SK-N-MC (cell line): ENCODE results near the gene GALNT9.

ENCODE experiments used
- DNase-seq: peaks from one replicate; pipeline ENCODE4 v3.0.0-alpha.2; 2011; ENCODE audit warnings: low read depth, low spot score
- H3K27ac ChIP-seq: fragments of 200-600 bp; sonication (generic); 2 replicates; pipeline ENCODE4 v1.5.1; 2016; ENCODE audit warnings: mixed run types
- H3K36me3 ChIP-seq: fragments of 200-600 bp; sonication (generic); 2 replicates; pipeline ENCODE4 v1.6.1; 2017; ENCODE audit warnings: antibody characterized with exemption, low read length, mixed read lengths; ENCODE audit not compliant: insufficient read depth
- H3K4me3 ChIP-seq: fragments of 200-600 bp; sonication (generic); 2 replicates; pipeline ENCODE4 v1.5.1; 2016
- H3K9ac ChIP-seq: fragments of 200-600 bp; sonication (generic); 2 replicates; pipeline ENCODE4 v1.8.0; 2017; ENCODE audit warnings: mixed run types, mixed read lengths; ENCODE audit not compliant: insufficient read length
- H3K9me3 ChIP-seq: fragments of 200-600 bp; sonication (generic); 2 replicates; pipeline ENCODE4 v1.6.1; 2017; ENCODE audit warnings: low read depth, mild to moderate bottlenecking, antibody characterized with exemption, low read length, moderate library complexity, mixed read lengths
- EZH2 ChIP-seq: fragments of 200-600 bp; sonication (generic); IDR thresholded peaks from one replicate; pipeline ENCODE4 v1.6.1; 2017; ENCODE audit warnings: antibody characterized with exemption
- FOXP2 ChIP-seq: optimal IDR thresholded peaks from 2 replicates; pipeline ENCODE3; 2011; ENCODE audit warnings: mild to moderate bottlenecking, moderate library complexity; ENCODE audit not compliant: insufficient read depth; ENCODE audit errors: extremely low read length, control extremely low read depth
- POLR2AphosphoS5 ChIP-seq: IDR thresholded peaks from 2 replicates; pipeline ENCODE4 v1.6.1; 2012; ENCODE audit warnings: mild to moderate bottlenecking, low read depth, low read length, borderline replicate concordance

GALNT9 gene

GRCh38 chr12:132174839-132175490 lies 154.4 kb downstream of the GALNT9 start:
- Histone ChIP-seq H3K36me3 (no peaks in the 10 kb centered on the region), H3K9ac (no peak overlapping the region), H3K9me3 (no peaks in the 10 kb centered on the region), H3K27ac (no peak overlapping the region), H3K4me3 (no peak overlapping the region)
- DNase-seq = no peak
- TF ChIP-seq POLR2AphosphoS5 = no peak
- TF ChIP-seq FOXP2 = no peak
- TF ChIP-seq EZH2 = no peak

GRCh38 chr12:132174015-132174838 lies 155.2 kb downstream of the GALNT9 start:
- Histone ChIP-seq H3K9ac (no peak overlapping the region), H3K36me3 (no peaks in the 10 kb centered on the region), H3K4me3 (no peak overlapping the region), H3K9me3 (no peaks in the 10 kb centered on the region), H3K27ac (no peak overlapping the region)
- DNase-seq = no peak
- no peak for TF ChIP-seq POLR2AphosphoS5
- no peak for TF ChIP-seq EZH2
- no peak for TF ChIP-seq FOXP2

- DNase-seq = no peak
- Histone ChIP-seq H3K27ac (no peak overlapping the region), H3K36me3 (no peaks in the 10 kb centered on the region), H3K9ac (no peak overlapping the region), H3K4me3 (no peak overlapping the region), H3K9me3 (no peaks in the 10 kb centered on the region)
- TF ChIP-seq EZH2 (no peak), POLR2AphosphoS5 (no peak), FOXP2 (no peak)
Observed at GRCh38 chr12:132173135-132174014, 156.0 kb downstream of the GALNT9 start.

GRCh38 chr12:132172619-132173018 lies 156.8 kb downstream of the GALNT9 start:
- no peak overlapping the region for H3K9ac ChIP-seq
- TF ChIP-seq FOXP2 = no peak
- no peak for TF ChIP-seq POLR2AphosphoS5
- TF ChIP-seq EZH2 = no peak
- no peak overlapping the region for H3K4me3 ChIP-seq
- DNase-seq = no peak
- no peak overlapping the region for H3K27ac ChIP-seq
- no peaks in the 10 kb centered on the region for H3K9me3 ChIP-seq
- no peaks in the 10 kb centered on the region for H3K36me3 ChIP-seq

- Histone ChIP-seq H3K9ac (no peak overlapping the region), H3K36me3 (no peaks in the 10 kb centered on the region), H3K9me3 (no peaks in the 10 kb centered on the region), H3K4me3 (no peak overlapping the region), H3K27ac (no peak overlapping the region)
- no peak for DNase-seq
- TF ChIP-seq FOXP2 (no peak), EZH2 (no peak), POLR2AphosphoS5 (no peak)
Observed at GRCh38 chr12:132171968-132172521, 157.3 kb downstream of the GALNT9 start.

- TF ChIP-seq FOXP2 (no peak), EZH2 (no peak), POLR2AphosphoS5 (no peak)
Observed at GRCh38 chr12:132171293-132171967, 158.0 kb downstream of the GALNT9 start.

GRCh38 chr12:132170637-132171292 lies 158.6 kb downstream of the GALNT9 start:
- Histone ChIP-seq H3K36me3 (no peaks in the 10 kb centered on the region), H3K9me3 (no peaks in the 10 kb centered on the region), H3K9ac (no peak overlapping the region), H3K27ac (peak overlapping the region; percentile 85), H3K4me3 (peak overlapping the region; percentile 61)
- no peak for DNase-seq
- TF ChIP-seq EZH2 (no peak), POLR2AphosphoS5 (no peak), FOXP2 (no peak)

More at GRCh38 chr12:132171293-132171967, 158.0 kb downstream of the GALNT9 start:
- Histone ChIP-seq H3K36me3 (no peaks in the 10 kb centered on the region), H3K9ac (no peak overlapping the region), H3K27ac (no peak overlapping the region), H3K4me3 (no peak overlapping the region), H3K9me3 (no peaks in the 10 kb centered on the region)
- no peak for DNase-seq
